ENCODE data around the gene OR52K1.

DNA sequence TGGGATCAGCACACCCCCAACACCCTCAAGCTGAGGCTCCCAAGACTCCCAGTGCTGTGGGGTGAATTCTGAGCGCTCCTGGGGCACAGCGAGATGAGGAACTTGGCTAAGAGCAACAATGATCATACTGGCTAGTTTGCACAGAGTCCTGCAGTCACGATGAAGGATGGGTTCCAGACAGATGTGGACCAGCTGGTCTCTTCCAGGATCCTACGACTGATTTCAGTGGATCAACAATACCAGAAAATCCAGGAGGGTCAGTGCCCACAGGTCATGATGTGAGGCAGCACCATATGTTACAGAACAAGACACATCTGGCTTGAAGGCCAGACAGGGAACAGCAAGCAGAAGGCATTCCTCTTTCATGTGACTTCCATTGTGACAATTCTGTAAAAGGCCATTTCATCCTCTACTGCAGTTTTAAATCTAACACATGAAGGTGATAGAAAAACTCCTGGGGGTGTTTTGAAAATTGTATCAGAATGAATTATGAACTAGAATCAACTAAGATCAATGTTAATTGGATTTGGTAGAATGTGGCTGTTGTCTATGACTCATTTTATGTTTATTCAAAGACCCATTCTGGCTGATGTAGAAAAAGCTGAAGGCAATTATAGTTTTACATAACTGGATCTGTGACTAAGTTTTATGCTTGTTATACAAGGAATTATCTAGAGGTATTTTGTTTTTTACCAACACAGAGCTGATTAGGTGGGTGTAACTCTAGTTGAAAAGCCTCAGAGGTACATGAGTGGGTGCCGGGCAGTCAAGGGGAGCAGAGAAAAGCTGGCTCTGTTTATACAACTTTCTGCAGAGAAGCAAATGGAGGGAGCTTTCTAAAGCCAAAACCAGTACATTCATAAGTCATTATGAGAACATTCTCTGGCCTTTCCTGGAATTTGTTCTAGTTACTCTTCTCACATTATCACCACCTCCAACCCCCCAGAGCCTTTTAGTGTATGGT, 29.1 kb downstream of the OR52K1 start:
- TF ChIP-seq POLR2AphosphoS5 (IDR thresholded peaks at IDR 0.05; ENCODE audit: low read depth, low read length) (no peak), CTCF (IDR thresholded peaks at IDR 0.05 in 2 of 3, conservative IDR thresholded peaks at IDR 0.05 in 1 of 3; ENCODE audit: borderline replicate concordance in 1 of 3, insufficient read depth in 1 of 3, low read depth in 2 of 3, low read length in 2 of 3) (no peak), POLR2A (IDR thresholded peaks at IDR 0.05; ENCODE audit: borderline replicate concordance, extremely low read depth, insufficient read depth, insufficient read length) (no peak), YY1 (IDR thresholded peaks at IDR 0.05; ENCODE audit: extremely low read depth, insufficient replicate concordance, low read depth, low read length) (no peak), CEBPB (IDR thresholded peaks at IDR 0.05; ENCODE audit: low read depth) (no peak)
- TF ChIP-seq, protein P1, sequence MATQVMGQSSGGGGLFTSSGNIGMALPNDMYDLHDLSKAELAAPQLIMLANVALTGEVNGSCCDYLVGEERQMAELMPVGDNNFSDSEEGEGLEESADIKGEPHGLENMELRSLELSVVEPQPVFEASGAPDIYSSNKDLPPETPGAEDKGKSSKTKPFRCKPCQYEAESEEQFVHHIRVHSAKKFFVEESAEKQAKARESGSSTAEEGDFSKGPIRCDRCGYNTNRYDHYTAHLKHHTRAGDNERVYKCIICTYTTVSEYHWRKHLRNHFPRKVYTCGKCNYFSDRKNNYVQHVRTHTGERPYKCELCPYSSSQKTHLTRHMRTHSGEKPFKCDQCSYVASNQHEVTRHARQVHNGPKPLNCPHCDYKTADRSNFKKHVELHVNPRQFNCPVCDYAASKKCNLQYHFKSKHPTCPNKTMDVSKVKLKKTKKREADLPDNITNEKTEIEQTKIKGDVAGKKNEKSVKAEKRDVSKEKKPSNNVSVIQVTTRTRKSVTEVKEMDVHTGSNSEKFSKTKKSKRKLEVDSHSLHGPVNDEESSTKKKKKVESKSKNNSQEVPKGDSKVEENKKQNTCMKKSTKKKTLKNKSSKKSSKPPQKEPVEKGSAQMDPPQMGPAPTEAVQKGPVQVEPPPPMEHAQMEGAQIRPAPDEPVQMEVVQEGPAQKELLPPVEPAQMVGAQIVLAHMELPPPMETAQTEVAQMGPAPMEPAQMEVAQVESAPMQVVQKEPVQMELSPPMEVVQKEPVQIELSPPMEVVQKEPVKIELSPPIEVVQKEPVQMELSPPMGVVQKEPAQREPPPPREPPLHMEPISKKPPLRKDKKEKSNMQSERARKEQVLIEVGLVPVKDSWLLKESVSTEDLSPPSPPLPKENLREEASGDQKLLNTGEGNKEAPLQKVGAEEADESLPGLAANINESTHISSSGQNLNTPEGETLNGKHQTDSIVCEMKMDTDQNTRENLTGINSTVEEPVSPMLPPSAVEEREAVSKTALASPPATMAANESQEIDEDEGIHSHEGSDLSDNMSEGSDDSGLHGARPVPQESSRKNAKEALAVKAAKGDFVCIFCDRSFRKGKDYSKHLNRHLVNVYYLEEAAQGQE (IDR thresholded peaks at IDR 0.05; ENCODE audit: low read depth): no peak

Measured in HCT116 (cell line).